HG02571 (cell line): Measurements from ENCODE around the gene TNNT3.

ENCODE experiments used
- ATAC-seq: cut with Tn5 transposase; IDR thresholded peaks from one replicate; pipeline ENCODE4 v1.9.1; 2021; ENCODE audit warnings: mild to moderate bottlenecking, moderate library complexity; ENCODE audit not compliant: unreplicated experiment

Gene TNNT3

GRCh38 chr11:1894759-1895158 lies 24.7 kb upstream of the TNNT3 start:
- ATAC-seq = no peak

GRCh38 chr11:1896468-1896867 lies 23.0 kb upstream of the TNNT3 start:
- no peak for ATAC-seq

GRCh38 chr11:1896923-1897322 lies 22.6 kb upstream of the TNNT3 start:
- ATAC-seq = no peak

- no peak for ATAC-seq
Measured at GRCh38 chr11:1899090-1899489, 20.4 kb upstream of the TNNT3 start.

GRCh38 chr11:1899686-1900085 lies 19.8 kb upstream of the TNNT3 start:
- ATAC-seq = no peak

- ATAC-seq = no peak
Measured at GRCh38 chr11:1906181-1906580, 13.3 kb upstream of the TNNT3 start.

GRCh38 chr11:1906611-1907423 lies 12.7 kb upstream of the TNNT3 start:
- ATAC-seq = no peak

GRCh38 chr11:1908618-1909017 lies 10.9 kb upstream of the TNNT3 start:
- no peak for ATAC-seq

GRCh38 chr11:1909524-1909923 lies 10.0 kb upstream of the TNNT3 start:
- no peak for ATAC-seq

GRCh38 chr11:1912289-1912878 lies 7.1 kb upstream of the TNNT3 start:
- ATAC-seq = no peak

- no peak for ATAC-seq
Measured at GRCh38 chr11:1913271-1914060, 6.0 kb upstream of the TNNT3 start.

GRCh38 chr11:1915795-1916131 lies 3.7 kb upstream of the TNNT3 start:
- no peak for ATAC-seq

- no peak for ATAC-seq
Measured at GRCh38 chr11:1916132-1916985, 3.1 kb upstream of the TNNT3 start.

- ATAC-seq = no peak
Measured at GRCh38 chr11:1916986-1917522, 2.4 kb upstream of the TNNT3 start.

- ATAC-seq = no peak
Measured at GRCh38 chr11:1917523-1918435, 1.7 kb upstream of the TNNT3 start.

GRCh38 chr11:1918436-1919315 lies 827 bp upstream of the TNNT3 start:
- no peak for ATAC-seq

- no peak for ATAC-seq
Measured at GRCh38 chr11:1920128-1920908, 815 bp downstream of the TNNT3 start.
